Measurements from ENCODE around the gene CENPO. TPM values are rescaled to one million over a fixed set of nuclear protein-coding genes. Genes with fewer than 3 reads are reported as not detected.

Gene CENPO
- total RNA-seq, 1 donor from 2014 or later = 17.5 TPM

GRCh38 chr2:24839729-24840128 is 46.5 kb downstream of the CENPO start:
- no peak overlapping the region for H3K9ac ChIP-seq (ENCODE audit: low read length)
- no peaks in the 10 kb centered on the region for H3K36me3 ChIP-seq (ENCODE audit: insufficient read depth, low read length)
- no peak overlapping the region for H2AFZ ChIP-seq (ENCODE audit: low read depth, low read length)
- H3K27ac Mint-ChIP-seq (ENCODE audit: unreplicated experiment) = no peak overlapping the region
- no peaks in the 10 kb centered on the region for H3K79me2 ChIP-seq (ENCODE audit: insufficient read depth, low read length)
- H3K4me3 ChIP-seq (ENCODE audit: insufficient read depth, low read depth, low read length) = no peak overlapping the region
- H3K27me3 ChIP-seq (ENCODE audit: insufficient read depth, low read length) = no peaks in the 10 kb centered on the region
- H3K4me2 ChIP-seq (ENCODE audit: low read length) = no peak overlapping the region
- no peaks in the 10 kb centered on the region for H4K20me1 ChIP-seq (ENCODE audit: insufficient read depth, low read length)
- no peak for DNase-seq (ENCODE audit: low read depth)
- H3K27ac ChIP-seq (ENCODE audit: low read depth, low read length) = no peak overlapping the region
- H3K4me1 ChIP-seq (ENCODE audit: insufficient read depth, low read length) = peaks cover 3% of the 10 kb centered on the region
- no peaks in the 10 kb centered on the region for H3K9me3 Mint-ChIP-seq (ENCODE audit: unreplicated experiment)
- TF ChIP-seq, protein P1, sequence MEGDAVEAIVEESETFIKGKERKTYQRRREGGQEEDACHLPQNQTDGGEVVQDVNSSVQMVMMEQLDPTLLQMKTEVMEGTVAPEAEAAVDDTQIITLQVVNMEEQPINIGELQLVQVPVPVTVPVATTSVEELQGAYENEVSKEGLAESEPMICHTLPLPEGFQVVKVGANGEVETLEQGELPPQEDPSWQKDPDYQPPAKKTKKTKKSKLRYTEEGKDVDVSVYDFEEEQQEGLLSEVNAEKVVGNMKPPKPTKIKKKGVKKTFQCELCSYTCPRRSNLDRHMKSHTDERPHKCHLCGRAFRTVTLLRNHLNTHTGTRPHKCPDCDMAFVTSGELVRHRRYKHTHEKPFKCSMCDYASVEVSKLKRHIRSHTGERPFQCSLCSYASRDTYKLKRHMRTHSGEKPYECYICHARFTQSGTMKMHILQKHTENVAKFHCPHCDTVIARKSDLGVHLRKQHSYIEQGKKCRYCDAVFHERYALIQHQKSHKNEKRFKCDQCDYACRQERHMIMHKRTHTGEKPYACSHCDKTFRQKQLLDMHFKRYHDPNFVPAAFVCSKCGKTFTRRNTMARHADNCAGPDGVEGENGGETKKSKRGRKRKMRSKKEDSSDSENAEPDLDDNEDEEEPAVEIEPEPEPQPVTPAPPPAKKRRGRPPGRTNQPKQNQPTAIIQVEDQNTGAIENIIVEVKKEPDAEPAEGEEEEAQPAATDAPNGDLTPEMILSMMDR (IDR thresholded peaks at IDR 0.05; ENCODE audit: insufficient read depth, low read depth, low read length) = no peak
- TF ChIP-seq EZH2 (IDR thresholded peaks at IDR 0.05; ENCODE audit: insufficient read depth, low read length) = no peak
- H3K4me1 Mint-ChIP-seq (ENCODE audit: low read depth, unreplicated experiment) = no peaks in the 10 kb centered on the region
- peaks cover 3% of the 10 kb centered on the region for H3K27me3 Mint-ChIP-seq (ENCODE audit: low read depth, unreplicated experiment)
- FAIRE-seq = no peak
- H3K9me3 ChIP-seq (ENCODE audit: insufficient read depth, low read depth, low read length) = no peaks in the 10 kb centered on the region
- no peak overlapping the region for H3K4me3 Mint-ChIP-seq (ENCODE audit: unreplicated experiment)
- peaks cover 7% of the 10 kb centered on the region for H3K36me3 Mint-ChIP-seq (ENCODE audit: low read depth, unreplicated experiment)

GRCh38 chr2:24840164-24840869 is 47.1 kb downstream of the CENPO start:
- Histone ChIP-seq H2AFZ (ENCODE audit: low read depth, low read length) (no peak overlapping the region), H3K4me1 (ENCODE audit: insufficient read depth, low read length) (peaks cover 2% of the 10 kb centered on the region), H3K79me2 (ENCODE audit: insufficient read depth, low read length) (no peaks in the 10 kb centered on the region), H3K9ac (ENCODE audit: low read length) (no peak overlapping the region), H3K27ac (ENCODE audit: low read depth, low read length) (no peak overlapping the region), H4K20me1 (ENCODE audit: insufficient read depth, low read length) (no peaks in the 10 kb centered on the region), H3K4me2 (ENCODE audit: low read length) (no peak overlapping the region), H3K27me3 (ENCODE audit: insufficient read depth, low read length) (no peaks in the 10 kb centered on the region), H3K4me3 (ENCODE audit: insufficient read depth, low read depth, low read length) (no peak overlapping the region), H3K36me3 (ENCODE audit: insufficient read depth, low read length) (no peaks in the 10 kb centered on the region), H3K9me3 (ENCODE audit: insufficient read depth, low read depth, low read length) (no peaks in the 10 kb centered on the region)
- Mint-ChIP-seq H3K27ac (ENCODE audit: unreplicated experiment) (no peak overlapping the region), H3K4me3 (ENCODE audit: unreplicated experiment) (no peak overlapping the region), H3K36me3 (ENCODE audit: low read depth, unreplicated experiment) (peaks cover 6% of the 10 kb centered on the region), H3K4me1 (ENCODE audit: low read depth, unreplicated experiment) (no peaks in the 10 kb centered on the region), H3K9me3 (ENCODE audit: unreplicated experiment) (no peaks in the 10 kb centered on the region), H3K27me3 (ENCODE audit: low read depth, unreplicated experiment) (peaks cover 3% of the 10 kb centered on the region)
- TF ChIP-seq, protein P1 (IDR thresholded peaks at IDR 0.05; ENCODE audit: insufficient read depth, low read depth, low read length) = no peak
- FAIRE-seq = no peak
- DNase-seq (ENCODE audit: low read depth) = no peak
